PC-9 (cell line): ENCODE measurements around the gene RAB8A. TPM values are rescaled to one million over a fixed set of nuclear protein-coding genes. Genes with fewer than 3 reads are reported as not detected.

Experiments
- BruUV-seq: library from RNA; stranded (reverse); fragments of 400-500 nt; replicated peaks from 2 replicates; lab custom pipeline; 2021; lab: Mats Ljungman, UMichigan
- CTCF ChIA-PET: fragments of 300-600 bp; sonication (Branson Sonifier 250); formaldehyde crosslinking; loops from one replicate; lab custom pipeline; 2022; ENCODE audit warnings: antibody characterized with exemption; lab: Charles Lee
- POLR2A ChIA-PET: fragments of 300-600 bp; sonication (Branson Sonifier 250); formaldehyde crosslinking; loops from one replicate; lab custom pipeline; 2022; ENCODE audit warnings: antibody characterized with exemption; ENCODE audit not compliant: unreplicated experiment; lab: Charles Lee
- DNase-seq, 2 experiments: peaks; one replicate each; pipeline versions ENCODE4 v3.0.0 to v3.0.0-alpha.2; 2015 to 2022; ENCODE audit warnings: mixed read lengths in 1 of 2
- H2AFZ ChIP-seq: fragments of 200-600 bp; sonication (generic); 2 replicates; pipeline ENCODE4 v1.8.1; 2017; ENCODE audit warnings: antibody characterized with exemption
- H3F3A ChIP-seq: fragments of 200-600 bp; sonication (generic); 2 replicates; pipeline ENCODE4 v1.8.1; 2017; ENCODE audit warnings: antibody characterized with exemption, mild to moderate bottlenecking, low read depth; ENCODE audit not compliant: insufficient read depth
- H3K27ac ChIP-seq: fragments of 200-600 bp; sonication (generic); 2 replicates; pipeline ENCODE4 v1.6.1; 2016; ENCODE audit warnings: mixed run types
- H3K27me3 ChIP-seq: fragments of 200-600 bp; sonication (generic); 2 replicates; pipeline ENCODE4 v1.6.1; 2016; ENCODE audit warnings: low read depth, mixed run types; ENCODE audit not compliant: insufficient read depth
- H3K36me3 ChIP-seq: fragments of 200-600 bp; sonication (generic); 2 replicates; pipeline ENCODE4 v1.6.1; 2016; ENCODE audit warnings: low read depth, mixed run types
- H3K4me1 ChIP-seq: fragments of 200-600 bp; sonication (generic); replicated peaks from 2 replicates; pipeline ENCODE4 v1.6.1; 2016; ENCODE audit warnings: mixed run types; ENCODE audit not compliant: insufficient read depth
- H3K4me2 ChIP-seq: fragments of 200-600 bp; sonication (generic); 2 replicates; pipeline ENCODE4 v1.6.1; 2017; ENCODE audit warnings: mixed run types
- H3K4me3 ChIP-seq: fragments of 200-600 bp; sonication (generic); 2 replicates; pipeline ENCODE4 v1.6.1; 2016; ENCODE audit warnings: mixed run types
- H3K79me2 ChIP-seq: fragments of 200-600 bp; sonication (generic); 2 replicates; pipeline ENCODE4 v1.6.1; 2017; ENCODE audit warnings: low read depth, mixed run types
- H3K9me2 ChIP-seq: fragments of 200-600 bp; sonication (generic); 2 replicates; pipeline ENCODE4 v1.8.1; 2017; ENCODE audit warnings: mild to moderate bottlenecking; ENCODE audit not compliant: insufficient read depth
- H3K9me3 ChIP-seq: fragments of 200-600 bp; sonication (generic); 2 replicates; pipeline ENCODE4 v1.8.1; 2016; ENCODE audit warnings: low read depth; ENCODE audit not compliant: insufficient read depth
- H4K20me1 ChIP-seq: fragments of 200-600 bp; sonication (generic); 2 replicates; pipeline ENCODE4 v1.8.1; 2017; ENCODE audit not compliant: insufficient read depth
- CTCF ChIP-seq: fragments of 200-600 bp; sonication (generic); conservative IDR thresholded peaks from 2 replicates; pipeline ENCODE4 v1.6.1; 2017; ENCODE audit warnings: mixed run types, antibody characterized with exemption, mild to moderate bottlenecking, moderate library complexity
- EZH2 ChIP-seq: fragments of 200-600 bp; sonication (generic); IDR thresholded peaks from 2 replicates; pipeline ENCODE4 v1.8.0; 2017; ENCODE audit warnings: antibody characterized with exemption, low read depth
- intact Hi-C: fragments of 100-400 bp; cut with micrococcal nuclease; formaldehyde crosslinking; loops from one replicate; pipeline ENCODE4 v1.10.0; 2022; ENCODE audit not compliant: unreplicated experiment
- total RNA-seq: library from RNA; stranded (reverse); gene quantifications from 2 replicates; pipeline ENCODE4 v1.2.3, GENCODE V29; 2021

Gene RAB8A
- total RNA-seq, 1 experiment from 2014 or later, result 104 TPM

- H3K79me2 ChIP-seq, result peaks cover 50% of the 10 kb centered on the region
- POLR2A ChIA-PET, result interaction anchor here (1.1 kb wide), 1 partner anchor 31 kb away, joined by 10 read pairs; the partner anchor contains the start of gene HSH2D
Observed at GRCh38 chr19:16111909-16112752, 442 bp downstream of the RAB8A start.

GRCh38 chr19:16112778-16113177, 1.1 kb downstream of the RAB8A start:
- intact Hi-C loops, result no loop called here
- peaks cover 12% of the 10 kb centered on the region for H3K4me1 ChIP-seq
- peak overlapping the region; percentile 97 for H3K4me3 ChIP-seq
- peak overlapping the region; percentile 98 for H3K4me2 ChIP-seq
- no peak for DNase-seq
- H3F3A ChIP-seq, result 0 out of 2 replicates have a peak, but pooled peaks cover 5% of the 10 kb centered on the region
- TF ChIP-seq EZH2, result no peak
- no peak for TF ChIP-seq CTCF
- BruUV-seq, result no TSS peak
- H3K79me2 ChIP-seq, result peaks cover 52% of the 10 kb centered on the region
- no peak overlapping the region for H3K27ac ChIP-seq
- POLR2A ChIA-PET, result interaction anchor here (0.6 kb wide), 1 partner anchor 76 kb away, joined by 3 read pairs; no protein-coding TSS in a partner anchor
- H3K27me3 ChIP-seq, result no peaks in the 10 kb centered on the region
- peaks cover 8% of the 10 kb centered on the region; the same call in 1 of the 2 replicates for H4K20me1 ChIP-seq
- no peaks in the 10 kb centered on the region; the same call in 1 of the 2 replicates for H3K36me3 ChIP-seq
- H2AFZ ChIP-seq, result no peak overlapping the region
- no peaks in the 10 kb centered on the region for H3K9me2 ChIP-seq
- CTCF ChIA-PET, result interaction anchor here (0.6 kb wide), 1 partner anchor 67 kb away, joined by 3 read pairs; no protein-coding TSS in a partner anchor
- H3K9me3 ChIP-seq, result no peaks in the 10 kb centered on the region

More at GRCh38 chr19:16111909-16112752, 442 bp downstream of the RAB8A start:
- Histone ChIP-seq H3K27ac (peak overlapping the region; percentile 72), H3K4me3 (peak overlapping the region; percentile 97), H3K27me3 (no peaks in the 10 kb centered on the region), H3K4me2 (peak overlapping the region; percentile 98), H3K36me3 (no peaks in the 10 kb centered on the region; the same call in 1 of the 2 replicates), H3K9me2 (no peaks in the 10 kb centered on the region), H3K4me1 (peaks cover 12% of the 10 kb centered on the region), H3F3A (peaks cover 6% of the 10 kb centered on the region; the same call in 1 of the 2 replicates), H4K20me1 (peaks cover 4% of the 10 kb centered on the region; the same call in 1 of the 2 replicates), H3K9me3 (no peaks in the 10 kb centered on the region), H2AFZ (peak overlapping the region; percentile 95)
- TSS peak; percentile 55 for BruUV-seq
- no peak for DNase-seq
- CTCF ChIA-PET, result interaction anchor here (1.4 kb wide), 1 partner anchor 70 kb away, joined by 4 read pairs; no protein-coding TSS in a partner anchor
- intact Hi-C loops, result loop anchor here (1.0 kb wide), 3 partner anchors 42 to 71 kb away; no protein-coding TSS in a partner anchor
- TF ChIP-seq CTCF (no peak), EZH2 (no peak)

GRCh38 chr19:16113727-16114126, 2.0 kb downstream of the RAB8A start:
- POLR2A ChIA-PET, result no interaction called here
- BruUV-seq, result no TSS peak

More at GRCh38 chr19:16113727-16114126, 2.0 kb downstream of the RAB8A start:
- Histone ChIP-seq H3K9me2 (no peaks in the 10 kb centered on the region), H3K27me3 (no peaks in the 10 kb centered on the region), H2AFZ (no peak overlapping the region), H3K4me2 (no peak overlapping the region), H3K36me3 (no peaks in the 10 kb centered on the region; the same call in 1 of the 2 replicates), H3K4me3 (no peak overlapping the region), H3F3A (0 out of 2 replicates have a peak, but pooled peaks cover 2% of the 10 kb centered on the region), H4K20me1 (peaks cover 8% of the 10 kb centered on the region; the same call in 1 of the 2 replicates), H3K9me3 (no peaks in the 10 kb centered on the region), H3K4me1 (peaks cover 12% of the 10 kb centered on the region), H3K27ac (no peak overlapping the region), H3K79me2 (peaks cover 52% of the 10 kb centered on the region)
- intact Hi-C loops, result no loop called here
- TF ChIP-seq CTCF (no peak), EZH2 (no peak)
- CTCF ChIA-PET, result no interaction called here
- no peak for DNase-seq
